ENCODE data around the gene WSB1. TPM values are rescaled to one million over a fixed set of nuclear protein-coding genes. Genes with fewer than 3 reads are reported as not detected.
"Not testable (repeated sequence)": the region's sequence is repeated elsewhere in the genome, so short reads cannot be mapped to it uniquely, and the experiment has no call there.

The WSB1 gene
- polyA plus RNA-seq, 1 of the 3 experiments (the other 2 are of a cell fraction), result 261 TPM

- POLR2A ChIA-PET; H3K9me3 ChIP-seq; H3K4me1 ChIP-seq (ENCODE audit: control insufficient read depth in 1 of 2, insufficient read depth in 2 of 2, low read depth in 1 of 2, low read length in 1 of 2); H3K9me2 ChIP-seq; H3K27me3 ChIP-seq (ENCODE audit: insufficient read depth); H3K79me2 ChIP-seq (ENCODE audit: insufficient read depth); H2AFZ ChIP-seq (ENCODE audit: low read depth); H3K27ac ChIP-seq (ENCODE audit: low read depth in 2 of 2, low read length in 1 of 2); H3K4me3 ChIP-seq (ENCODE audit: low read depth in 2 of 2, low read length in 1 of 2); H3K4me2 ChIP-seq; H4K20me1 ChIP-seq (ENCODE audit: insufficient read depth); DNase-seq; H3F3A ChIP-seq (replicated peaks; ENCODE audit: insufficient read depth); CTCF ChIA-PET; H3K9ac ChIP-seq; H3K36me3 ChIP-seq (replicated peaks in 1 of 2; ENCODE audit: control insufficient read depth in 1 of 2, insufficient read depth in 2 of 2, low read length in 1 of 2): not testable (repeated sequence)
- WGBS (ENCODE audit: low lambda C conversion rate), result 66% methylated on average over 4 of the region's 4 CpGs
Observed at GRCh38 chr17:27254802-27255201, 39.1 kb upstream of the WSB1 start.

GRCh38 chr17:27256225-27257030 is 37.5 kb upstream of the WSB1 start:
- Histone ChIP-seq H3F3A (replicated peaks; ENCODE audit: insufficient read depth) (peaks cover 4% of the 10 kb centered on the region), H3K79me2 (ENCODE audit: insufficient read depth) (no peaks in the 10 kb centered on the region), H3K4me2 (no peak overlapping the region), H2AFZ (ENCODE audit: low read depth) (no peak overlapping the region), H3K9ac (no peak overlapping the region), H3K4me3 (ENCODE audit: low read depth in 2 of 2, low read length in 1 of 2) (no peak overlapping the region), H3K9me2 (no peaks in the 10 kb centered on the region), H3K36me3 (replicated peaks in 1 of 2; ENCODE audit: control insufficient read depth in 1 of 2, insufficient read depth in 2 of 2, low read length in 1 of 2) (no peaks in the 10 kb centered on the region), H3K4me1 (ENCODE audit: control insufficient read depth in 1 of 2, insufficient read depth in 2 of 2, low read depth in 1 of 2, low read length in 1 of 2) (no peaks in the 10 kb centered on the region; a peak in 1 of 4 replicates), H3K27ac (ENCODE audit: low read depth in 2 of 2, low read length in 1 of 2) (no peak overlapping the region), H3K9me3 (no peaks in the 10 kb centered on the region), H4K20me1 (ENCODE audit: insufficient read depth) (no peaks in the 10 kb centered on the region), H3K27me3 (ENCODE audit: insufficient read depth) (no peaks in the 10 kb centered on the region)
- WGBS (ENCODE audit: low lambda C conversion rate), result 69% methylated on average over 5 of the region's 5 CpGs
- CTCF ChIA-PET, result no interaction called here
- TF ChIP-seq YY1 (IDR thresholded peaks at IDR 0.05; ENCODE audit: low read depth), result no peak
- no peak for TF ChIP-seq NRF1 (IDR thresholded peaks at IDR 0.05; ENCODE audit: low read depth, low read length)
- TF ChIP-seq GATA2 (CRISPR knock-in tag; IDR thresholded peaks at IDR 0.05), result no peak
- TF ChIP-seq REST (IDR thresholded peaks at IDR 0.05; ENCODE audit: low read depth, low read length), result no peak
- TF ChIP-seq TAF1 (IDR thresholded peaks at IDR 0.05; ENCODE audit: borderline replicate concordance, low read depth, low read length), result no peak
- TF ChIP-seq FOXJ3 (CRISPR knock-in tag; IDR thresholded peaks at IDR 0.05), result no peak
- TF ChIP-seq TEAD4 (IDR thresholded peaks at IDR 0.05; ENCODE audit: borderline replicate concordance, insufficient read depth), result no peak
- no peak for TF ChIP-seq NFIC (IDR thresholded peaks at IDR 0.05; ENCODE audit: borderline replicate concordance)
- TF ChIP-seq, protein P1, sequence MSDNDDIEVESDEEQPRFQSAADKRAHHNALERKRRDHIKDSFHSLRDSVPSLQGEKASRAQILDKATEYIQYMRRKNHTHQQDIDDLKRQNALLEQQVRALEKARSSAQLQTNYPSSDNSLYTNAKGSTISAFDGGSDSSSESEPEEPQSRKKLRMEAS (IDR thresholded peaks at IDR 0.05; ENCODE audit: low read depth), result no peak
- no peak for TF ChIP-seq FOSL2 (IDR thresholded peaks at IDR 0.05; ENCODE audit: borderline replicate concordance, low read depth)
- TF ChIP-seq SMC3 (IDR thresholded peaks at IDR 0.05; ENCODE audit: low read depth, low read length), result no peak
- no peak for TF ChIP-seq EP300 (IDR thresholded peaks at IDR 0.05; ENCODE audit: borderline replicate concordance in 1 of 2, low read depth in 1 of 2, low read length in 1 of 2)
- no peak for TF ChIP-seq FOXM1 (IDR thresholded peaks at IDR 0.05; ENCODE audit: low read depth)
- no peak for TF ChIP-seq MEF2A (IDR thresholded peaks at IDR 0.05; ENCODE audit: borderline replicate concordance, low read depth)
- TF ChIP-seq JUND (IDR thresholded peaks at IDR 0.05), result no peak
- TF ChIP-seq, protein P2, sequence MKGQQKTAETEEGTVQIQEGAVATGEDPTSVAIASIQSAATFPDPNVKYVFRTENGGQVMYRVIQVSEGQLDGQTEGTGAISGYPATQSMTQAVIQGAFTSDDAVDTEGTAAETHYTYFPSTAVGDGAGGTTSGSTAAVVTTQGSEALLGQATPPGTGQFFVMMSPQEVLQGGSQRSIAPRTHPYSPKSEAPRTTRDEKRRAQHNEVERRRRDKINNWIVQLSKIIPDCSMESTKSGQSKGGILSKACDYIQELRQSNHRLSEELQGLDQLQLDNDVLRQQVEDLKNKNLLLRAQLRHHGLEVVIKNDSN (IDR thresholded peaks at IDR 0.05; ENCODE audit: borderline replicate concordance, low read depth), result no peak
- TF ChIP-seq, protein P3, sequence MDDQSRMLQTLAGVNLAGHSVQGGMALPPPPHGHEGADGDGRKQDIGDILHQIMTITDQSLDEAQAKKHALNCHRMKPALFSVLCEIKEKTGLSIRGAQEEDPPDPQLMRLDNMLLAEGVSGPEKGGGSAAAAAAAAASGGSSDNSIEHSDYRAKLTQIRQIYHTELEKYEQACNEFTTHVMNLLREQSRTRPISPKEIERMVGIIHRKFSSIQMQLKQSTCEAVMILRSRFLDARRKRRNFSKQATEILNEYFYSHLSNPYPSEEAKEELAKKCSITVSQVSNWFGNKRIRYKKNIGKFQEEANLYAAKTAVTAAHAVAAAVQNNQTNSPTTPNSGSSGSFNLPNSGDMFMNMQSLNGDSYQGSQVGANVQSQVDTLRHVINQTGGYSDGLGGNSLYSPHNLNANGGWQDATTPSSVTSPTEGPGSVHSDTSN (IDR thresholded peaks at IDR 0.05), result no peak
- POLR2A ChIA-PET, result no interaction called here
- no peak for DNase-seq
